Measurements from ENCODE around the gene RAB11FIP3. TPM values are rescaled to one million over a fixed set of nuclear protein-coding genes. Genes with fewer than 3 reads are reported as not detected.
A peak's percentile ranks its signal among the peaks of the same experiment; 100 is the strongest.

The RAB11FIP3 gene
- total and polyA plus RNA-seq, 2 of the 13 experiments (the other 11 are each of a cell fraction or from before 2014, with no cell fraction given), result 34.3 to 57.6 TPM

DNA sequence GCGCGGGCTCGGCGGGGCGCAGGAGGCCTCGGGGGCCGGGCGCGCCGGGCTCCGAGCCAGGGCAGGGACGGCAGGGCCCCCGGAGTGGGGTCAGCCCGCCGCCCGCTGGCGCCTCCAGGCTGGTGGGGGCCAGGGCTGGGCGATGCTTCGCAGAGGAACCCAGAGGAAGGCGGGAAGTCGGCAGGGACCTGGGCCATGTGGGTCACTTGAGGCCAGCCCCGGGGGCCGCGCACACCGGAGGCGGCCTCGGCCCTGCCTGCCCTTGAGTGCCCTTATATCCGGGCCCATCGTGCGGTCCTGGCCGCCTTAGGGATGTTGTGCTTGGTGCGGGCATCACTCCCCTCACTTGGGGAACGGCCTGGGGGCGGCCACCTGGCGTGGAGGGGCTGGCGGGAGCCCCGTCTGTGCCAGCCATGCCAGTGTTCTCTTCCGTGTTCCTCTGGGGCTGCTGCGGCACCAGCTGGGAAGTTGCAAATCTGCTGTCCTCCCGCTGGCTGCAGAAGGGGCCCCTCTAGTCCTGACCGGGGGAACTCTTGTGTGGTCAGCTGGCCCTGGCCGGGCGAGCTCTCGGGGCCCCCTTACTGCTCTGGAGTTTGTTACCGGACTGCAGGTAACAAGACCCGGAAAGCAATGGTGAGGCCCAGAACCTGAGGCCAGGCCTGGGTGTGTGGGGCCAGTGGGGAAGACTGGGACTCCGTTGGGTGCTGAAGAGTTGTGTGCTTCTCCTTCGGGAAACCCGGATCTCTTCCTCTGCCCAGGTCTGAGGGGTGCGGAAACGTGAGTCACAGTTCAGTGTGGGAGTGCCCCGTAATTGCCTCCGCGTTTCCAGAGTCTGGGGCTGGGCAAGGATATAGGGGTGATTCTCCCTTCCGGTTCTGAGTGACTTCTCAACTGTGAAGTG is 102.9 kb downstream of the RAB11FIP3 start (continued):
- TF ChIP-seq ZNF660 (CRISPR knock-in tag; IDR thresholded peaks at IDR 0.05; ENCODE audit: borderline replicate concordance, low read depth) (no peak), FOSL2 (CRISPR knock-in tag; IDR thresholded peaks at IDR 0.05) (peak; percentile 47), THAP11 (CRISPR knock-in tag; IDR thresholded peaks at IDR 0.05) (peak; percentile 57; the same call in 1 of the 2 replicates), ZNF563 (CRISPR knock-in tag; IDR thresholded peaks at IDR 0.05) (0 out of 2 replicates have a peak, but pooled peaks have one; percentile 51), ZNF709 (CRISPR knock-in tag; IDR thresholded peaks at IDR 0.05) (no peak), RAD21 (CRISPR knock-in tag; IDR thresholded peaks at IDR 0.05) (peak; percentile 16; the same call in 1 of the 2 replicates), ZNF772 (CRISPR knock-in tag; IDR thresholded peaks at IDR 0.05) (peak; percentile 28; the same call in 1 of the 2 replicates), ZBTB7A (CRISPR knock-in tag; IDR thresholded peaks at IDR 0.05) (0 out of 2 replicates have a peak, but pooled peaks have one; percentile 23), ZNF124 (CRISPR knock-in tag; IDR thresholded peaks at IDR 0.05) (0 out of 2 replicates have a peak, but pooled peaks have one; percentile 53), CEBPB (IDR thresholded peaks at IDR 0.05; ENCODE audit: borderline replicate concordance, low read depth, low read length) (no peak), ZNF430 (CRISPR knock-in tag; IDR thresholded peaks at IDR 0.05) (peak; percentile 50; the same call in 1 of the 2 replicates), ZFY (CRISPR knock-in tag; IDR thresholded peaks at IDR 0.05) (peak; percentile 46)
- TF ChIP-seq, protein P1, sequence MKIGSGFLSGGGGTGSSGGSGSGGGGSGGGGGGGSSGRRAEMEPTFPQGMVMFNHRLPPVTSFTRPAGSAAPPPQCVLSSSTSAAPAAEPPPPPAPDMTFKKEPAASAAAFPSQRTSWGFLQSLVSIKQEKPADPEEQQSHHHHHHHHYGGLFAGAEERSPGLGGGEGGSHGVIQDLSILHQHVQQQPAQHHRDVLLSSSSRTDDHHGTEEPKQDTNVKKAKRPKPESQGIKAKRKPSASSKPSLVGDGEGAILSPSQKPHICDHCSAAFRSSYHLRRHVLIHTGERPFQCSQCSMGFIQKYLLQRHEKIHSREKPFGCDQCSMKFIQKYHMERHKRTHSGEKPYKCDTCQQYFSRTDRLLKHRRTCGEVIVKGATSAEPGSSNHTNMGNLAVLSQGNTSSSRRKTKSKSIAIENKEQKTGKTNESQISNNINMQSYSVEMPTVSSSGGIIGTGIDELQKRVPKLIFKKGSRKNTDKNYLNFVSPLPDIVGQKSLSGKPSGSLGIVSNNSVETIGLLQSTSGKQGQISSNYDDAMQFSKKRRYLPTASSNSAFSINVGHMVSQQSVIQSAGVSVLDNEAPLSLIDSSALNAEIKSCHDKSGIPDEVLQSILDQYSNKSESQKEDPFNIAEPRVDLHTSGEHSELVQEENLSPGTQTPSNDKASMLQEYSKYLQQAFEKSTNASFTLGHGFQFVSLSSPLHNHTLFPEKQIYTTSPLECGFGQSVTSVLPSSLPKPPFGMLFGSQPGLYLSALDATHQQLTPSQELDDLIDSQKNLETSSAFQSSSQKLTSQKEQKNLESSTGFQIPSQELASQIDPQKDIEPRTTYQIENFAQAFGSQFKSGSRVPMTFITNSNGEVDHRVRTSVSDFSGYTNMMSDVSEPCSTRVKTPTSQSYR (CRISPR knock-in tag; IDR thresholded peaks at IDR 0.05; ENCODE audit: borderline replicate concordance), result no peak
- TF ChIP-seq, protein P2, sequence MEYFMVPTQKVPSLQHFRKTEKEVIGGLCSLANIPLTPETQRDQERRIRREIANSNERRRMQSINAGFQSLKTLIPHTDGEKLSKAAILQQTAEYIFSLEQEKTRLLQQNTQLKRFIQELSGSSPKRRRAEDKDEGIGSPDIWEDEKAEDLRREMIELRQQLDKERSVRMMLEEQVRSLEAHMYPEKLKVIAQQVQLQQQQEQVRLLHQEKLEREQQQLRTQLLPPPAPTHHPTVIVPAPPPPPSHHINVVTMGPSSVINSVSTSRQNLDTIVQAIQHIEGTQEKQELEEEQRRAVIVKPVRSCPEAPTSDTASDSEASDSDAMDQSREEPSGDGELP (IDR thresholded peaks at IDR 0.05; ENCODE audit: borderline replicate concordance, low read depth), result peak; percentile 39; the same call in 1 of the 2 replicates
- TF ChIP-seq, protein P3, sequence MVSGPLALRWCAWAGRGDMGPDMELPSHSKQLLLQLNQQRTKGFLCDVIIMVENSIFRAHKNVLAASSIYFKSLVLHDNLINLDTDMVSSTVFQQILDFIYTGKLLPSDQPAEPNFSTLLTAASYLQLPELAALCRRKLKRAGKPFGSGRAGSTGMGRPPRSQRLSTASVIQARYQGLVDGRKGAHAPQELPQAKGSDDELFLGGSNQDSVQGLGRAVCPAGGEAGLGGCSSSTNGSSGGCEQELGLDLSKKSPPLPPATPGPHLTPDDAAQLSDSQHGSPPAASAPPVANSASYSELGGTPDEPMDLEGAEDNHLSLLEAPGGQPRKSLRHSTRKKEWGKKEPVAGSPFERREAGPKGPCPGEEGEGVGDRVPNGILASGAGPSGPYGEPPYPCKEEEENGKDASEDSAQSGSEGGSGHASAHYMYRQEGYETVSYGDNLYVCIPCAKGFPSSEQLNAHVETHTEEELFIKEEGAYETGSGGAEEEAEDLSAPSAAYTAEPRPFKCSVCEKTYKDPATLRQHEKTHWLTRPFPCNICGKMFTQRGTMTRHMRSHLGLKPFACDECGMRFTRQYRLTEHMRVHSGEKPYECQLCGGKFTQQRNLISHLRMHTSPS (CRISPR knock-in tag; IDR thresholded peaks at IDR 0.05; ENCODE audit: low read depth), result peak; percentile 50; the same call in 1 of the 2 replicates
- TF ChIP-seq, protein P4, sequence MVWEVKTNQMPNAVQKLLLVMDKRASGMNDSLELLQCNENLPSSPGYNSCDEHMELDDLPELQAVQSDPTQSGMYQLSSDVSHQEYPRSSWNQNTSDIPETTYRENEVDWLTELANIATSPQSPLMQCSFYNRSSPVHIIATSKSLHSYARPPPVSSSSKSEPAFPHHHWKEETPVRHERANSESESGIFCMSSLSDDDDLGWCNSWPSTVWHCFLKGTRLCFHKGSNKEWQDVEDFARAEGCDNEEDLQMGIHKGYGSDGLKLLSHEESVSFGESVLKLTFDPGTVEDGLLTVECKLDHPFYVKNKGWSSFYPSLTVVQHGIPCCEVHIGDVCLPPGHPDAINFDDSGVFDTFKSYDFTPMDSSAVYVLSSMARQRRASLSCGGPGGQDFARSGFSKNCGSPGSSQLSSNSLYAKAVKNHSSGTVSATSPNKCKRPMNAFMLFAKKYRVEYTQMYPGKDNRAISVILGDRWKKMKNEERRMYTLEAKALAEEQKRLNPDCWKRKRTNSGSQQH (CRISPR knock-in tag; IDR thresholded peaks at IDR 0.05; ENCODE audit: low read depth), result 0 out of 2 replicates have a peak, but pooled peaks have one; percentile 37
- TF ChIP-seq, protein P5, sequence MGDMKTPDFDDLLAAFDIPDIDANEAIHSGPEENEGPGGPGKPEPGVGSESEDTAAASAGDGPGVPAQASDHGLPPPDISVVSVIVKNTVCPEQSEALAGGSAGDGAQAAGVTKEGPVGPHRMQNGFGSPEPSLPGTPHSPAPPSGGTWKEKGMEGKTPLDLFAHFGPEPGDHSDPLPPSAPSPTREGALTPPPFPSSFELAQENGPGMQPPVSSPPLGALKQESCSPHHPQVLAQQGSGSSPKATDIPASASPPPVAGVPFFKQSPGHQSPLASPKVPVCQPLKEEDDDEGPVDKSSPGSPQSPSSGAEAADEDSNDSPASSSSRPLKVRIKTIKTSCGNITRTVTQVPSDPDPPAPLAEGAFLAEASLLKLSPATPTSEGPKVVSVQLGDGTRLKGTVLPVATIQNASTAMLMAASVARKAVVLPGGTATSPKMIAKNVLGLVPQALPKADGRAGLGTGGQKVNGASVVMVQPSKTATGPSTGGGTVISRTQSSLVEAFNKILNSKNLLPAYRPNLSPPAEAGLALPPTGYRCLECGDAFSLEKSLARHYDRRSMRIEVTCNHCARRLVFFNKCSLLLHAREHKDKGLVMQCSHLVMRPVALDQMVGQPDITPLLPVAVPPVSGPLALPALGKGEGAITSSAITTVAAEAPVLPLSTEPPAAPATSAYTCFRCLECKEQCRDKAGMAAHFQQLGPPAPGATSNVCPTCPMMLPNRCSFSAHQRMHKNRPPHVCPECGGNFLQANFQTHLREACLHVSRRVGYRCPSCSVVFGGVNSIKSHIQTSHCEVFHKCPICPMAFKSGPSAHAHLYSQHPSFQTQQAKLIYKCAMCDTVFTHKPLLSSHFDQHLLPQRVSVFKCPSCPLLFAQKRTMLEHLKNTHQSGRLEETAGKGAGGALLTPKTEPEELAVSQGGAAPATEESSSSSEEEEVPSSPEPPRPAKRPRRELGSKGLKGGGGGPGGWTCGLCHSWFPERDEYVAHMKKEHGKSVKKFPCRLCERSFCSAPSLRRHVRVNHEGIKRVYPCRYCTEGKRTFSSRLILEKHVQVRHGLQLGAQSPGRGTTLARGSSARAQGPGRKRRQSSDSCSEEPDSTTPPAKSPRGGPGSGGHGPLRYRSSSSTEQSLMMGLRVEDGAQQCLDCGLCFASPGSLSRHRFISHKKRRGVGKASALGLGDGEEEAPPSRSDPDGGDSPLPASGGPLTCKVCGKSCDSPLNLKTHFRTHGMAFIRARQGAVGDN (CRISPR knock-in tag; IDR thresholded peaks at IDR 0.05), result peak; percentile 71
